ENCODE data around the gene ANKRD11.
A peak's percentile ranks its signal among the peaks of the same experiment; 100 is the strongest.
"Not testable (repeated sequence)": the region's sequence is repeated elsewhere in the genome, so short reads cannot be mapped to it uniquely, and the experiment has no call there.

The ANKRD11 gene

DNA sequence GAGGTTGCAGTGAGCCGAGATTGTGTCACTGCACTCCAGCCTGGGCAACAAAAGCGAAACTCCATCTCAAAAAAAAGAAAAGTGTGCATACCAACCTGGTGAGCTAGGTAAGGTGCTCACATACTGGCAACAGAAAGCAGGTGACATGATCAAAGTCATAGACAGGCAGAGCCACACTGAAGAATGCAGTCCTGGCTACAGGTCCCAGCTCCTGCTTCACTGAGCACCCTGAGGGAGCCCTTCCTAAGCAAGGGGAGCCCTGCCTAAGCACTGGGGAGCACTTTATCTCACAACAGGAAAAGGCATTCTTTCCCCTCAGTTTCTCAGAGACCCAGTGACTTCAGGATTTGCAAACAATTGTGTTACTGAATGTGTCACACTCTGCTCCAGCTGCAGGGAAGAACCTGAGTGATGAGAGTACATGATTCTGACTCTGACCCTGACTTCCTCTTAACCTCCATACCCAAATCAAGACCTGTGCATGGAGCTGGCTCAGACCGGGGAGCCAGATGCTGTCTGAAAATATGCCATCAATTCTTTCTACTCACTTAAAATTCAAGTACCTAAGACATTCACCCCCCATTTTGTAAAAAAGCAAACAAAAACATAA lies 40.5 kb downstream of the ANKRD11 start:
- DNase-seq = no peak

DNA sequence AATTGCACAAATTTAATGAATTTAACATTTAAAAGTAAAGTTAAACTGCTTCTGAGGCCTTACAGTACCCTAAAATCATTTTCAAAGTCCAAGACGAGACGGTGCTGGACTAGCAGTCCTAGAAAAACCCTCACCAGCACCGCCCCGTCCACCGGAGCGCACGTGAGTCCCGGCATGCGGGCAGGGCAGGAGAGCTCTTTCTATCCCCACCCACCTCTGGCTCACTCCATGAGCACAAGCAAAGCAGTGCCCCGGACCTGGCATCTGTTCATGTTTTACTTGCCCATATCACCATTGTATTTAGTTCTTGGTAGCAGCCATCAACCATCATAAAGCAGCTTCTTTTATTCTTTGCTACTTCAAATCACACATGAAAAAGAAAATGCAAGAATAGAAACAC lies 41.7 kb downstream of the ANKRD11 start:
- DNase-seq = no peak

GRCh38 chr16:89446975-89447293 lies 43.4 kb downstream of the ANKRD11 start:
- DNase-seq = no peak

- DNase-seq = no peak
Observed at GRCh38 chr16:89446136-89446974, 44.0 kb downstream of the ANKRD11 start.

- DNase-seq = no peak
Observed at GRCh38 chr16:89445166-89445565, 45.2 kb downstream of the ANKRD11 start.

DNA sequence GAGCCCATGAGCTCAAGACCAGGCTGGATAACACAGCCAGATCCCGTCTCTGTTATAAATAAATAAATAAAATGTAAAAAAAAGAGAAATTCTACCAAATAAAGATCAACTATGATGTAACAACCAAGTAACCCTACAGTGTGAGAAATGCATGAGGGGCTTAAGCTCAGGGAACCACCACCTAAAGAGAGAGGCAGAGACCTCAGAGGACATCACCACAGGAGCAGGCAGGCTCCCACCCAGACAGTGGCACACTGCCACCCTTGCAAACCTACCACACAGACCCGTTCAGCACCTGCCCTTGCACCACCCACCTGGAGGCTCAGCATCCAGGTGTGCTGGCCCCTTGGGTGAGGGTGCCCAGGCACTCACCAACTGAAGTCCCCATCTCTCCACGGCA lies 45.6 kb downstream of the ANKRD11 start:
- no peak for DNase-seq

DNA sequence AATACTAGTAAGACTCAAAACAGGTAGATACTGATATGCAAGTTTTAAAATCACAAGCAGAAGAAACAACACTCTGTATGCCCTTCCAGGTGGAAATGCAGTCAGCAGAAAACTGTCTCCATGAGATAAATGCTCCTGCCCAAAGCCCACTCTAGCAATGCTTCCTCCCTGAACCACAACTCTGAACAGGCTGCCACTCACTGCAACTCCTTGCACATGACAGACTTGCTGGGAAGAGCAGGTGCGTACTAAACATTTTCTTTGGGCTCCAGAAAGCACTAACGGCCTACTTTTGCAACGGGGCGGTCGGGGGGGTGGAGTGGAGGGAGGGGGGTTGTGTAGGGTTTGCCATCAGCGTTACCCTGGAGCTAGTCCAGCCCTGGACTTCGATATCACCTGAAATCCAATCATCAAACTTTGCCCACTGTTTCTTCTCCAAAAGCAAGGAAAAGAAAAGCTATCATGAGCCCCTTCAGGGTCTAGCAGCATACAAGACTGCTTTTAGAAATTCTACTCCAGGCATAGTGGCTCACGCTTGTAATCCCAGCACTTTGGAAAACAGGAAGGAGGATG lies 46.1 kb downstream of the ANKRD11 start:
- DNase-seq = no peak

DNA sequence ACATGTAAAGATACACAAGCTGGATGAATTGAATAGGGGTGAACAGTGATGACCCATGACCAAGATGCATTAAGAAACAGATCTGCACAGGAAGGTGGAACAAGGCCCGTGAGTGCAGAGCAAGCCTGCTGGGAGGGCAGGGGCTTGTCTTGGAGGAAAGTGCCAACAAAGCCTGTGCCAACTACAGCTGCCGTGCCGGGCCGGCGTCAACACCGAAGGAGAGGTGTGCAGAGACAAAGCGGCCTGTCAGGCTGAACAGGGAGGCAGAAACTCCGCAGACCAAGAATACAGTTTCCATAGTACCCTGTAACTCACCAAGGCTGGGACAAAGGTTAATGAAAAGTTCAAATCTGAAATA lies 46.7 kb downstream of the ANKRD11 start:
- no peak for DNase-seq

- peak in 1 of 2 experiments; percentile 40 for DNase-seq
Observed at GRCh38 chr16:89442990-89443726, 47.2 kb downstream of the ANKRD11 start.

- no peak for DNase-seq
Observed at GRCh38 chr16:89442588-89442987, 47.8 kb downstream of the ANKRD11 start.

DNA sequence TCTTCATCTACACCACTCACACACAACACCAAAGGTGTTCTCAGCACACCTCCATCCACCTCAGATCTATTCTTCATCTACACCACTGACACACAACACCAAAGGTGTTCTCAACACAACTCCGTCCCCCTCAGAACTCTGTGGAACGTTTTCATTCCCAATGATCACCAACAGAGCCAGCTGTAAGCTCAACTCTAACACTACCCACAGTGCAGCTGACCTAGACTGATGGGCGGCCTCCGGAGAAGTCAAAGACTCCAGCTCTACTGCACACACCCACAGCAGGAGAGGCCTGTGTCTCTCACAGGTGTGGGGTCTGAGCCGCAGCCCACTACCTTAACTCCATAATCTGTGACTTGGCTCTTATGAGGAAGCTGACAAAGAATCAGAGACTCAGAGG lies 50.7 kb downstream of the ANKRD11 start:
- no peak for DNase-seq

- DNase-seq = no peak
Observed at GRCh38 chr16:89437991-89438390, 52.4 kb downstream of the ANKRD11 start.

GRCh38 chr16:89437251-89437987 lies 52.9 kb downstream of the ANKRD11 start:
- DNase-seq = no peak

GRCh38 chr16:89436366-89436765 lies 54.0 kb downstream of the ANKRD11 start:
- DNase-seq = no peak

- DNase-seq = not testable (repeated sequence)
Observed at GRCh38 chr16:89435059-89435458, 55.3 kb downstream of the ANKRD11 start.

DNA sequence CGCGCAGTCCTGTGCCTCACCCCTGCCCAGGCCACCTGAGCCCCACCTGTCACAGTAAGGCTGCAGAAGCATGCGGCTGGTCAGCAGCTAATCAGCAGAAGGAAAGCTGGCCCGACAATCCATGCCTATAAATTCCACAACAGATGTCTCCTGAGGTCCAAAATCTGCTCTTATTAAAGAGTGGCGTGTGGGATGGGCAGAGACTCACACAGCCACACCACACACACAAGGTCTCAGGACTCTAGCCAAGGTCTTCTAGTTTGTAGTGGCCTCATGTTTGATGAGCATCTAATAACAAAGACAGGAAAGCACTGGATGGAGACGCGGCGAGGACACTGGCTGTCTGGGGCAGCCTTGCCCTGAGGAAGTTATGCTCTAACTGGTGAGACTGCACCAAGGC lies 55.9 kb downstream of the ANKRD11 start:
- no peak for DNase-seq

DNA sequence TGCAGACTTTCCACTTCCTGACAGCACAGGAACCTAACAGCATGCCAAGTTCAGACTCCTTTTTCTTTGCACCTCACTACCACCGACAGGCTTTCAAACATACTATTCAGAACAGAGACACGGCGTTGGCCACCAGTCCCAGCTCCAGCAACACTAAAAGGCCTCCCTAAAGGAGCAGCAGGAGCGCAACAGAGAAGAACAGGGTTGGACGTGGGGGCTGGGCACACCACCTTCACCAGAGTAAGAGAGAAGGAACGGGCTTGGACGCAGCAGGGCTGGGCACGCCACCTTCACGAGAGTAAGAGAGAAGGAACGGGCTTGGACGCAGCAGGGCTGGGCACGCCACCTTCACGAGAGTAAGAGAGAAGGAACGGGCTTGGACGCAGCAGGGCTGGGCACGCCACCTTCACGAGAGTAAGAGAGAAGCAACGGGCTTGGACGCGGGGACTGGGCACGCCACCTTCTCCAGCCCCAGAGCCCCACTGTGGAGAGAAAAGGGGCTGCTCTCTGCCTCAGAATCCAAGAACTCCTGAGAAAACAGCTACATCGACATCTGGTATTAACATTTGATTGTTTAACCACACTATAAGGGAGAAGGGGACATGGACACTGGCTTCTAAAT lies 56.9 kb downstream of the ANKRD11 start:
- DNase-seq = not testable (repeated sequence)

DNA sequence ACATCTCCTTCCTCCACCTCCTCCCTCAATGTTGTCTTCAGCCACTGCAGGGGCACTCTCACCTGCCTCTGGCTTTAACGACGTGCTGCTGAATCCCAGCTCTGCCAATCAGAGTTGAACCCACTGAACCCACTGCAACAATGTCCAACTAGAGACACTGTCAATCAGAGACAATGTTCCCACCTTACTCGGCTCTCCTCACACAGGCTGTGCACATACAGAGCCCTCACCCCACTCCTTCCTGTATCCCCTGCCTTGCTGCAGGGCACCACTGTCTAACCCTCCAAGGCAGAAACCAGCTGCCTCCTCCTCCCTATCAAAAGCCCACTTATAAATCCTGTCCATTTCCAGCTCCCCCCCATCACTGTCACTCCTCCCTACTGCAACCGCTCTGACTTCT lies 58.7 kb downstream of the ANKRD11 start:
- DNase-seq = no peak

- no peak for DNase-seq
Observed at GRCh38 chr16:89431158-89431584, 59.2 kb downstream of the ANKRD11 start.

DNA sequence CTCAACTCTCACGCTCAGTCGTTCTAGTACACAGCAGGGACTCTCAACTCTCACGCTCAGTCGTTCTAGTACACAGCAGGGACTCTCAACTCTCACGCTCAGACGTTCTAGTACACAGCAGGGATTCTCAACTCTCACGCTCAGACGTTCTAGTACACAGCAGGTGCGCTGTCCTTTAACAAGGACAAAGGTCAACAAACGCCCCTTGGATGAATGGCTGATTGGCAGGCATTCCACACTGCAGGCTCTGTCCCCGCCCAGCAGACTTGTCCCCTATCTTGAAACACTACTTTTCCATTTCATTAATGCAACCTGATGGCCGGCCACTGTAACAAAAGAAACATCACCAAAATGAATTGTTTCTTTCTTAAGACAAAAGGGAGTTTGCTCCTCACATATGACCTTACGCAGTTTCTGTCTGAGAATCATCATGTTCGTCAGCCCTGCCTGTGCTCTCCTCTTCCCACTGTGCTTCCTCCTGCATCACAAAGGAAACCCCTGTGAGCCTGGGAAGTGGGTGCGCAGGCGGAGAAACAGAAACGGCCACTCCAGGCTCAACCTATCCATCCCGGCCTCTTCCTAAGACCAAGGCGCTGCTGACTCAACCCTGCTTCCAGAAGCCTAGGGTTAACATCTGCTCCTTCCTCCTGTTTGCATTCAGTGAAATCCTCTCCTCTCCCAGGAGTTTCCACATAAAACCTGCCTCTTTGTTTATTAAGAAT lies 59.8 kb downstream of the ANKRD11 start:
- DNase-seq = no peak

DNA sequence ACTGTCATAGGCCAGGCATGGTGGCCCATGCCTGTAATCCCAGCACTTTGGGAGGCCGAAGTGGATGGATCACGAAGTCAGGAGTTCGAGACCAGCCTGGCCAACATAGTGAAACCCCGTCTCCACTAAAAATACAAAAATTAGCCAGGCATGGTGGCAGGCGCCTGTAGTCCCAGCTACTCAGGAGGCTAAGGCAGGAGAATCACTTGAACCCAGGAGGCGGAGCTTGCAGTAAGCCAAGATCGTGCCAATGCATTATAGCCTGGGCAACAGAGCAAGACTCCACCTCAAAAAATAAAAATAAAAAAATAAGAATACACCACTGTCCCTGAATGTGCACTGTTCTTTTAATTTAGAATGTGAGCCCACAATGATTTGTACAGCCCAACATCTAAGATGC lies 61.8 kb downstream of the ANKRD11 start:
- not testable (repeated sequence) for DNase-seq

Data from cerebellar nuclear complex (tissue), 1 donor.